ENCODE results near the gene GPR142. TPM values are rescaled to one million over a fixed set of nuclear protein-coding genes. Genes with fewer than 3 reads are reported as not detected.

GPR142 gene
- total and polyA plus RNA-seq, 2 of the 13 experiments (the other 11 are each of a cell fraction or from before 2014, with no cell fraction given): not detected

- TF ChIP-seq XRCC5 (optimal IDR thresholded peaks at IDR 0.05; ENCODE audit: low read length) (peak; percentile 49), CBX5 (CRISPR knock-in tag; IDR thresholded peaks at IDR 0.05; ENCODE audit: borderline replicate concordance) (peak; percentile 73; the same call in 1 of the 2 replicates), ELF3 (CRISPR knock-in tag; IDR thresholded peaks at IDR 0.05) (peak; percentile 15; the same call in 1 of the 2 replicates), ZNF7 (CRISPR knock-in tag; IDR thresholded peaks at IDR 0.05) (no peak), ZNF362 (CRISPR knock-in tag; IDR thresholded peaks at IDR 0.05; ENCODE audit: borderline replicate concordance) (peak; percentile 97), MTF1 (CRISPR knock-in tag; IDR thresholded peaks at IDR 0.05) (no peak), ZNF547 (CRISPR knock-in tag; IDR thresholded peaks at IDR 0.05) (0 out of 2 replicates have a peak, but pooled peaks have one; percentile 55), BCL3 (CRISPR knock-in tag; IDR thresholded peaks at IDR 0.05) (peak; percentile 47; the same call in 1 of the 2 replicates), ZMYM3 (CRISPR knock-in tag; IDR thresholded peaks at IDR 0.05) (peak; percentile 73), HOXA3 (CRISPR knock-in tag; IDR thresholded peaks at IDR 0.05) (peak; percentile 45; the same call in 1 of the 2 replicates), FOXP1 (IDR thresholded peaks at IDR 0.05) (no peak), FOXP1 (CRISPR knock-in tag; IDR thresholded peaks at IDR 0.05) (no peak), NCOA5 (CRISPR knock-in tag; IDR thresholded peaks at IDR 0.05) (no peak)
- TF ChIP-seq, protein P1, sequence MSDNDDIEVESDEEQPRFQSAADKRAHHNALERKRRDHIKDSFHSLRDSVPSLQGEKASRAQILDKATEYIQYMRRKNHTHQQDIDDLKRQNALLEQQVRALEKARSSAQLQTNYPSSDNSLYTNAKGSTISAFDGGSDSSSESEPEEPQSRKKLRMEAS (IDR thresholded peaks at IDR 0.05): peak; percentile 54
- TF ChIP-seq, protein P2, sequence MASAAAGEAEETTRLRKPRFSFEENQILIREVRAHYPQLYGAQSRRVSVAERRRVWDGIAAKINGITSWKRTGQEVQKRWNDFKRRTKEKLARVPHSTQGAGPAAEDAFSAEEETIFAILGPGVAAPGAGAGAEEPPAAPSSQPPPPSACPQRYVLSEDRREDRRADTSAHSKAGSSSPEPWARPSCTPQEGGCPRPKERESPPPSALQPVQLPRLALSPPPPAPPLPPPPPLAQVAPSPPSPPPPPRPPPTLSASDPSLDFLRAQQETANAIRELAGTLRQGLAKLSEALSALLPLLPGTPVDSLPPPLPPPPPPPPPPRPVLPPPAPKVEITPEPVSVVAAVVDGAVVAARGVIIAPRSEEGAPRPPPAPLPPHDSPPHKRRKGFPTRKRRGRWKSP (CRISPR knock-in tag; IDR thresholded peaks at IDR 0.05): 0 out of 2 replicates have a peak, but pooled peaks have one; percentile 33
- TF ChIP-seq, protein P3, sequence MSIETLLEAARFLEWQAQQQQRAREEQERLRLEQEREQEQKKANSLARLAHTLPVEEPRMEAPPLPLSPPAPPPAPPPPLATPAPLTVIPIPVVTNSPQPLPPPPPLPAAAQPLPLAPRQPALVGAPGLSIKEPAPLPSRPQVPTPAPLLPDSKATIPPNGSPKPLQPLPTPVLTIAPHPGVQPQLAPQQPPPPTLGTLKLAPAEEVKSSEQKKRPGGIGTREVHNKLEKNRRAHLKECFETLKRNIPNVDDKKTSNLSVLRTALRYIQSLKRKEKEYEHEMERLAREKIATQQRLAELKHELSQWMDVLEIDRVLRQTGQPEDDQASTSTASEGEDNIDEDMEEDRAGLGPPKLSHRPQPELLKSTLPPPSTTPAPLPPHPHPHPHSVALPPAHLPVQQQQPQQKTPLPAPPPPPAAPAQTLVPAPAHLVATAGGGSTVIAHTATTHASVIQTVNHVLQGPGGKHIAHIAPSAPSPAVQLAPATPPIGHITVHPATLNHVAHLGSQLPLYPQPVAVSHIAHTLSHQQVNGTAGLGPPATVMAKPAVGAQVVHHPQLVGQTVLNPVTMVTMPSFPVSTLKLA (IDR thresholded peaks at IDR 0.05): peak; percentile 49; the same call in 1 of the 2 replicates
These were observed 41.0 kb downstream of the GPR142 start (continued) for GRCh38 chr17:74408262-74408661.

All from HepG2 (cell line).